ENCODE results near the gene MIER1.
"Not testable (repeated sequence)": the region's sequence is repeated elsewhere in the genome, so short reads cannot be mapped to it uniquely, and the experiment has no call there.

Gene MIER1

GRCh38 chr1:66945316-66945715 is 20.5 kb downstream of the MIER1 start:
- no peak for DNase-seq (ENCODE audit: low read depth)

GRCh38 chr1:66947267-66947666 is 22.5 kb downstream of the MIER1 start:
- DNase-seq (ENCODE audit: low read depth): no peak
- TF ChIP-seq CTCF (conservative IDR thresholded peaks at IDR 0.05; ENCODE audit: low read depth, low read length): no peak
- H3K4me3 ChIP-seq (ENCODE audit: low read length): no peak overlapping the region

More at GRCh38 chr1:66945316-66945715, 20.5 kb downstream of the MIER1 start:
- H3K4me3 ChIP-seq (ENCODE audit: low read length): no peak overlapping the region
- TF ChIP-seq CTCF (conservative IDR thresholded peaks at IDR 0.05; ENCODE audit: low read depth, low read length): no peak

GRCh38 chr1:66951513-66951912 is 26.7 kb downstream of the MIER1 start:
- no peak for TF ChIP-seq CTCF (conservative IDR thresholded peaks at IDR 0.05; ENCODE audit: low read depth, low read length)
- no peak for DNase-seq (ENCODE audit: low read depth)
- no peak overlapping the region for H3K4me3 ChIP-seq (ENCODE audit: low read length)

- TF ChIP-seq CTCF (conservative IDR thresholded peaks at IDR 0.05; ENCODE audit: low read depth, low read length): no peak
- no peak for DNase-seq (ENCODE audit: low read depth)
- H3K4me3 ChIP-seq (ENCODE audit: low read length): no peak overlapping the region
Measured at GRCh38 chr1:66954208-66954607, 29.4 kb downstream of the MIER1 start.

GRCh38 chr1:66957938-66958337 is 33.1 kb downstream of the MIER1 start:
- no peak for DNase-seq (ENCODE audit: low read depth)
- TF ChIP-seq CTCF (conservative IDR thresholded peaks at IDR 0.05; ENCODE audit: low read depth, low read length): no peak
- no peak overlapping the region for H3K4me3 ChIP-seq (ENCODE audit: low read length)

- H3K4me3 ChIP-seq (ENCODE audit: low read length); DNase-seq (ENCODE audit: low read depth): not testable (repeated sequence)
Measured at GRCh38 chr1:66966188-66966873, 41.5 kb downstream of the MIER1 start.

GRCh38 chr1:66968574-66968973 is 43.8 kb downstream of the MIER1 start:
- no peak for TF ChIP-seq CTCF (conservative IDR thresholded peaks at IDR 0.05; ENCODE audit: low read depth, low read length)
- no peak for DNase-seq (ENCODE audit: low read depth)
- H3K4me3 ChIP-seq (ENCODE audit: low read length): no peak overlapping the region
